ENCODE data around the gene RPL10.

DNA sequence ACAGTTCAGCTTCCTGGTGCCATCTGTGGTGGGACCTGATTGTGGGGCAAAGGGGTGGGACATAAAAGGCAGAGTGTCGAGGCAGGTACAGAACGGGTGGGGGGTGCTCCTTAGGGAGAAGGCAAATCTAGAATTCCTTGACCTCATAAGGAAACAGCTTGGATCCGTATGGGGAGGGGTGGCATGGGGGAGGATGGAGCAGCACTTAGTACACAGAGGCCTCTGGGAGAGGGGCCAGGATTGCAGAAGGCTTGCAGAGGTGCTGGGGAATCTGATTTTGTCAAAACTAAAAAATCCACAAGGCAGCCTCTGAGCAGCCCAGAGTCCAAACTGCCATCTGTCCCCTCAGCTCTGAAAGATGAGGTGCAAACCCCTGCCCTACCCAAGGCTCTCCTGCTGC, 21.4 kb upstream of the RPL10 start:
- TF ChIP-seq, protein P1, sequence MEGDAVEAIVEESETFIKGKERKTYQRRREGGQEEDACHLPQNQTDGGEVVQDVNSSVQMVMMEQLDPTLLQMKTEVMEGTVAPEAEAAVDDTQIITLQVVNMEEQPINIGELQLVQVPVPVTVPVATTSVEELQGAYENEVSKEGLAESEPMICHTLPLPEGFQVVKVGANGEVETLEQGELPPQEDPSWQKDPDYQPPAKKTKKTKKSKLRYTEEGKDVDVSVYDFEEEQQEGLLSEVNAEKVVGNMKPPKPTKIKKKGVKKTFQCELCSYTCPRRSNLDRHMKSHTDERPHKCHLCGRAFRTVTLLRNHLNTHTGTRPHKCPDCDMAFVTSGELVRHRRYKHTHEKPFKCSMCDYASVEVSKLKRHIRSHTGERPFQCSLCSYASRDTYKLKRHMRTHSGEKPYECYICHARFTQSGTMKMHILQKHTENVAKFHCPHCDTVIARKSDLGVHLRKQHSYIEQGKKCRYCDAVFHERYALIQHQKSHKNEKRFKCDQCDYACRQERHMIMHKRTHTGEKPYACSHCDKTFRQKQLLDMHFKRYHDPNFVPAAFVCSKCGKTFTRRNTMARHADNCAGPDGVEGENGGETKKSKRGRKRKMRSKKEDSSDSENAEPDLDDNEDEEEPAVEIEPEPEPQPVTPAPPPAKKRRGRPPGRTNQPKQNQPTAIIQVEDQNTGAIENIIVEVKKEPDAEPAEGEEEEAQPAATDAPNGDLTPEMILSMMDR (IDR thresholded peaks at IDR 0.05) = no peak
- no peak for TF ChIP-seq POLR2A (IDR thresholded peaks at IDR 0.05)
- TF ChIP-seq EP300 (IDR thresholded peaks at IDR 0.05) = no peak

All from tibial nerve (tissue), 4 donors.